Right lobe of liver (tissue), 4 donors: ENCODE results near the gene MMP1.

Experiments used
- POLR2A ChIP-seq: fragments of 450-650 bp; IDR thresholded peaks from one replicate; pipeline ENCODE4 v1.6.1; 2017; ENCODE audit warnings: antibody characterized with exemption, mild to moderate bottlenecking
- TF ChIP-seq, protein P1 (sequence below), 4 donors: fragments of 200-600 bp in 3 of 4; fragments of 450-650 bp in 1 of 4; IDR thresholded peaks; one replicate each; pipeline versions ENCODE4 v1.5.1 to v1.8.0; 2016 to 2022; ENCODE audit warnings: antibody characterized with exemption in 4 of 4, mild to moderate bottlenecking in 2 of 4
- donor health status: DM: no; HTN: no; CAD: no.
- donor health status: DM: no; HTN: no; CAD: no.
- donor health status: DM: no; HTN: yes; CAD: no.

DNA sequence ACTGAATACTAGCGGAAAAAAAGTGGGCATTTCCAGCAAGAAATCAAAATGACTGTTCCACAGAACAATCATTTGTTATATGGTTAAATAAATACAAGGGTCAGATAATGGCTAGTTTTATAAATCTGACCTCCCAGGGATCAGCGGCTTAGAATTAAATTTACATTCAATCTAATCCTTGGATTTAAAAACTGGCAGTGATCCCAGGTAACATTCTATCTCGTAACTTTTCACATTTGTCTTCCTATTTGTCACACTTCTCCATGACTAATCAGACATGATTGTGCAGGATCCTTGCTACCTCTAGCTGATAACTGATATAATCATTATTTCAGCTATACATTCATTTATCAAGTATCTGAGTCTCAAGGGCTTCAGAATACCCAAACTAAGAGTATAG is 48.3 kb upstream of the MMP1 start:
- TF ChIP-seq, protein P1, sequence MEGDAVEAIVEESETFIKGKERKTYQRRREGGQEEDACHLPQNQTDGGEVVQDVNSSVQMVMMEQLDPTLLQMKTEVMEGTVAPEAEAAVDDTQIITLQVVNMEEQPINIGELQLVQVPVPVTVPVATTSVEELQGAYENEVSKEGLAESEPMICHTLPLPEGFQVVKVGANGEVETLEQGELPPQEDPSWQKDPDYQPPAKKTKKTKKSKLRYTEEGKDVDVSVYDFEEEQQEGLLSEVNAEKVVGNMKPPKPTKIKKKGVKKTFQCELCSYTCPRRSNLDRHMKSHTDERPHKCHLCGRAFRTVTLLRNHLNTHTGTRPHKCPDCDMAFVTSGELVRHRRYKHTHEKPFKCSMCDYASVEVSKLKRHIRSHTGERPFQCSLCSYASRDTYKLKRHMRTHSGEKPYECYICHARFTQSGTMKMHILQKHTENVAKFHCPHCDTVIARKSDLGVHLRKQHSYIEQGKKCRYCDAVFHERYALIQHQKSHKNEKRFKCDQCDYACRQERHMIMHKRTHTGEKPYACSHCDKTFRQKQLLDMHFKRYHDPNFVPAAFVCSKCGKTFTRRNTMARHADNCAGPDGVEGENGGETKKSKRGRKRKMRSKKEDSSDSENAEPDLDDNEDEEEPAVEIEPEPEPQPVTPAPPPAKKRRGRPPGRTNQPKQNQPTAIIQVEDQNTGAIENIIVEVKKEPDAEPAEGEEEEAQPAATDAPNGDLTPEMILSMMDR (IDR thresholded peaks at IDR 0.05), result no peak
- no peak for TF ChIP-seq POLR2A
